ENCODE results near the gene ACTG2.
"Not testable (repeated sequence)": the region's sequence is repeated elsewhere in the genome, so short reads cannot be mapped to it uniquely, and the experiment has no call there.

ACTG2 gene

DNA sequence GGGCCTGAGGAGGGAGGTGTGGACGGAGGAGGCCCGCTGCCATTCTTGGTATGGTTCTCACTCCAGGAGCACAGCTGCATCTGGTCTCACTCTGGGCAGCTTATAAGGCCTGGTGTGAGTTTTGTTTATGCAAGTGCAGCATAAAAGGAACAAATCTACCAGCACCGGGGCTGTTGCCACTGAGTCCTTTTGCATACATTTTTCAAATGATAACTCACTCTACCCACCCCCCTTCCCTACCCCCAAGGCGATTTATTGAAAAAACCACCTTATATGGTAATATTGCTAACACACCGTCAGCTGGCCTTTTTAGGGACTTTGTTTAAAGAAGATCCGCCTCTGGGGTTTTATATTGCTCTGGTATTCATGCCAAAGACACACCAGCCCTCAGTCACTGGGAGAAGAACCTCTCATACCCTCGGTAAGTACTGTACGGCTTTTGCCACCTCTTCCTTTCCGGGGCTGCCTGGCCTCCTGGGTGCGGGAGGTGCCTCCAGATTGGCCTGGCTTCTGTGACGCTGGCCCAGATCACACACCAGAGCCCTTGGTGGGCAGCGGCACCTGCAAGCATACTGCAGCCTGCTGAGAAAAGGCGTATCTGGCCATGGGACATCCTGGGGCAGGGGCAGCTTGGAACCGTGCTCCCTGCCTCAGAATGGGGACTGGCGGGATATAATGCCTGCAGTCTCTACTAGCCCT, at the start of gene ACTG2:
ACTG2 (plus strand) TSS at position 378 of the 699 bp plus-strand sequence. CDS start 8,304 bp downstream, outside the sequence.
- DNase-seq (ENCODE audit: low spot score): no peak

DNA sequence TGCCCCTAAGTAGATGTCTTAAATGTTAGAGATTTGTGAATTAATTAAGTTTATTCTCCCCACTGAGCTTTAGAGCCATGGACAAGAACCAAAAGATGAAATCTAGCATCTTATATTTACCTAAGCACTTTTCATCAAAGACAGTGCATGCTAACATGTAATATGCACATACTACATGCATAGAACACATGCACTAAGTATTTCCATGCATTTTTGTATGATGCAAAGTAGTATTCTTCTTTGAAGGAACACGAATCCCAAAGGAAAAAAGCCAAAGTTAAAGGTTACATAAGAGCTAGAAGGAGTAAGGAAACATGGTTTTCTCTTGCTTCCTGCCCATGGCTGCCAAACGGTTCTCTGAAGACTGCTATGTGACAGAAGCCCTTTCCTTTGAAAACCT, 48.7 kb upstream of the ACTG2 start:
- DNase-seq (ENCODE audit: low spot score): no peak

DNA sequence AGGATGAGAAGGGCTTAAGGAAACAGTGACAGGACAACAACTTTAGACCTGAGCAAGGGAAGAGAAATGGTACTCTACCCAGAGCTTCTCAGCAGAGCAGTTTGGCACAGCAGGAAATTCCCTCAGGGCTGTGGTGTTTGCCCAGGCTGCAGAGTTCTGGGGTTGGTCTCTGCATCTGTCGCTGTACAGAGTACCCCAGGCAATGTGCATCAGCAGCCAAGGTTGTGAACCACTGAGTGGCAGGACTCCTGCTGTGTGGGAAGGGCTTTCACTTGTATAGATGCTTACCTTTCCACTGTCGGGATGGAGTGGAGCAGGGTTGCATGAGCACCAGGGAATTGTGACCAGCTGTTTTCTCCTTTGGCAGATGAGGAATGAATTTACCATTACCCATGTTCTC, 42.8 kb upstream of the ACTG2 start:
- no peak for DNase-seq (ENCODE audit: low spot score)

DNA sequence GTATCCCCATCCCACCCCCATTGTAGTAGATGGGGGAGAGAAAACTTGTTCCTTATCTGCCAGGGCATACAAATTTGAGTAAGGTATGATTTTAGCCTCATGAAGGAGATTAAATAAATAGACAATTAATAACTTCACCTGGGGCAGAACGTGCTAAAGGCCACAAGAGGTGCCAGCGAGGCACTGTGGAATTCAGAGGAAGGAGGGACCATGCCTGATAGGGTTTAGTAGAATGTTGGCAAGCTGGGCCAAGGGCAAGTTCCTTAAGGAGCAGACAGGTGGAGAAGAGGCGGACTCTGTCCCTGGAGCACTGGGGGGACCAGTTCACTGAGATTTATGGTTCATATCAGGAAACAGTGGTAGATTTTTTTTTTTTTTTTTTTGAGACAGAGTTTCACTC, 41.5 kb upstream of the ACTG2 start:
- no peak for DNase-seq (ENCODE audit: low spot score)

DNA sequence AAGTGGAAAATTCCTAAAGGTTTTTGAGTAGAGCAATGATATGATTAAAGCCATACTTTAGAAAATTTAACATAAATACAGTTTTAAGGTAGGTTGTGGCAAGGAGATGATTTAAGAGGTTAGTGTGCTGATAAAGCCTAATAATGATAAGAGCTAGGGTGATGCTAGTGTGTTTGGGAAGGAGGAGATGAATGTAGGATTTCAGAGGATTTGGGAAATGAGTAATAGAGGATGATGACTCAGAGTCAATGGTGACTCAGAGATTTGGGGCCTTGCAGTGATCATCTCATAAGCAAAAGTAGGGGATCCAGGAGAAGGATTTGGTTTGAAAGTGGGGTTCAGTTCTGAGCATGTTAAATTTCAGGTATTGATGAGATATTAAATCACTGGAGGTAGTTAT, 40.8 kb upstream of the ACTG2 start:
- DNase-seq (ENCODE audit: low spot score): no peak

DNA sequence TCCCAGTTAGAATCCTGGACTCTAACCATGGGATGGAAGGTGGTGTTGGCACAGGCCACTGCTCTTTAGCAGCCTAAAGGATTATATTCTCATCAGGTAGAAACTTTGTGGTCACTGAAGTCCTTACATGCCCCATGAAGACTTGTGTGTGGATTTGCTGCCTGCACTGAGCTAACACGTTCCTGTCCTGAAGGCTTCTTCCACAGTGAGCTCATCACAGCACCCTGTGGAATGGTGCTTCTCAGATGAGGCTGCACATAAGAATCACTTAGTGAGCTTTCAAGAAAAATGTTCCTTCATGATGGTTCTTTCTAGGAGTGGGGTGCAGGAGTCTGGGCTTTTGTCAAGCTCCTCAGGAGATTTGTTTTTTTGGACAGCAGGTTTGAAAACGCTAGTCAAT, 37.3 kb upstream of the ACTG2 start:
- DNase-seq (ENCODE audit: low spot score): no peak

DNA sequence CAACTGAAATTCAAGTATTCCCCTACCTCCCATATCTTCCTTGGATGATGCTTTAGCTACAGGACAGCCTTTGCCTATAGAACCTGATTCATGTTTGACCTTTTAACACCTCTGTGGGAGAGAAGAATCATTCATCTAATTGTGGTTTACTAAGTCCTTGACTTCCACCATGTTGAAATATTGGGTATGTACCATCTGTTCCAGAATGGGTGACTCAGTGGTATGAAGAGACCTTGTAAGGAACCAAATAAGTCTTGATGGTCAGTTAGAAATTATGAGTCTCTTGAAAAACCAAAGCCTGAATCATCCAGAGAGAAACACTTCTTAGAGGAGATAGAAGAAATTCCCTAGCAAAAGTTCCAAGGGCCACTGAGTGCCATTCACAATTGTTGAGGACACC, 36.6 kb upstream of the ACTG2 start:
- DNase-seq (ENCODE audit: low spot score): no peak

DNA sequence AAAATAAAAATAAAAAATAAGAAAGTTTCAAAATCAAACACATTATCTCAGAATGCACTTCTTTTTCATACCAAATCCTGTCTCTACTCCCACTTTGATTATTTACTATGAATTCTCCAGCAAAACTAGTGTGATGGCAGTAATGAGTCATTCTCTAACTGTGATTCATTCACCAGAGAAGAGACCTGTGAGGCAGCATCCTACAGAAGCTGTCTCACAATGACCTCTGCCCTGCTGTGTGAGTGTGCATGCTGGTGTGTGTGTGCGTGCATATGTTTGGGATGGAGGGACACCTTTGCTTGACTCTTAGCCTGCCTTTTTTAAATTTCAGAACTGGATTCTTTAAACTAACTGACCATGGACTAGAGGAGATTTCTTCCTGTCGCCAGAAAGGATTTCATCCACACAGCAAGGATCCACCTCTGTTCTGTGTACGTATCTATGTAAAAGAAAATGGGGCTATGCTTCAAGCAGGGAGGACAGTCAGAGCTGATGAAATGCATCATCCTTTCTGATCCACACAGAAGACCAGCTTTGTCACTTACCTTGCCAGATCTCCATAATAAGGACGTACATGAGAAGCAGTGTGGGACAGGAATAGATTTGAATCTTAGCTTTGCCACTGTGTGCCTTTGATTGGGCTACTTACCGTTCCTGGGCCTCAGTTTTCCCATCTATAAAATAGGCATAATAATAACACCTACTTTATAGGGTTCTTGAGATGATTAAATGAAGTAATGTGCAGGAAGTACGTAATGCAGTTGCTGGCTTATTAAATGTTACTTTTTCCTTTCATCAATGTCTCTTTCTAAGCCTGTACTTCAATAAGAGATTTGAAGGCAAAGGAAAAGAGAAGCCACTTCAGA, 32.9 kb upstream of the ACTG2 start:
- DNase-seq (ENCODE audit: low spot score): no peak

DNA sequence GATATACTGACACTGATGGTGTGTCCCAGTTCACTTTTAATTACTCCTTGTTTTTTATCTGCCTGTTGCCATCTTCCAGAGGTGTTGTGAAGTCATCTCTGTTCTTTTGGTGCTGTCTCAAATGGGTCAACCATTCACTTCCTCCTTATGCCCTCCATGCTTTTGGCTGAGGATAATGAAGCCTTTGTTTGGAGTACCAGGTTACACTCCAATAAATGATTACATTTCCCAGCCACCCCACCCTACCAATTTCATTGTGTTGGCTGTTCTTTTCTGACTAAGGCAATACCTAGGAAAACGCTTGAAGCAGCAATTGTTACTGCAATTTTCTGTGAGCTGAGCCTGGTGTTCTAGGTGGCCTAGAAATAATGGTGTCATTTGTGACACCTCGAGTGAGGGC, 29.8 kb upstream of the ACTG2 start:
- no peak for DNase-seq (ENCODE audit: low spot score)

DNA sequence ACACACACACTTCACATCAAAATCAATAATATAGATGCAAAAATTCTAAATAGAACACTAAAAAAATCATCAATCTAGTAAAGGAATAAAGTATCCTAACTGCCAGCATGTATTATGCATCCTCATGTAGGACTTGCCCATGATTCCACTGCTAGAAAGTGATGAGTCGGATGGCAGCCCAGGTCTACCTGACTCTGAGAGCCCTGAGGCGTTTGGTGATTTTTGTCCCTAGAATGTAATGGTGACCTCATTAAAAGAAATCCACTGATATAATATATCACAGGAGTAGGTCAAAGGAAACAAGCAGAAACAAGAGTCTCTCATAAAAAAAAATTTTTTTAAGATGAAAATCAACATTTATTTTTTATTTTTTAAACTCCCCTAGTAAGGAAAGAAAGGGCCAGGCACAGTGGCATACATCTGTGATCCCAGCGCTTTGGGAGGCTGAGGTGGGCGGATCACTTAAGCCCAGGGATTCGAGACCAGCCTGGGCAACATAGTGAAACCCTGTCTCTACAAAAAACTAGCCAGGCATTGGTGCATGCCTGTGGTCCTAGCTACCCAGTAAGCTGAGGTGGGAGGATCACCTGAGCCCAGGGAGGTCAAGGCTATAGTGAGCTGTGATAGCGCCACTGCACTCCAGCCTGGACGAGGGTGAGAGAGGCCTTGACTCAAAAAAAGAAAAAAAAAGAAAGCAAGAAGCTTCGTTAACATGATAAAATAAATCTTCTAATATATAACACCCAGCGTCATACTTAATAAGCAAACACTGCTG, 24.4 kb upstream of the ACTG2 start:
- no peak for DNase-seq (ENCODE audit: low spot score)

DNA sequence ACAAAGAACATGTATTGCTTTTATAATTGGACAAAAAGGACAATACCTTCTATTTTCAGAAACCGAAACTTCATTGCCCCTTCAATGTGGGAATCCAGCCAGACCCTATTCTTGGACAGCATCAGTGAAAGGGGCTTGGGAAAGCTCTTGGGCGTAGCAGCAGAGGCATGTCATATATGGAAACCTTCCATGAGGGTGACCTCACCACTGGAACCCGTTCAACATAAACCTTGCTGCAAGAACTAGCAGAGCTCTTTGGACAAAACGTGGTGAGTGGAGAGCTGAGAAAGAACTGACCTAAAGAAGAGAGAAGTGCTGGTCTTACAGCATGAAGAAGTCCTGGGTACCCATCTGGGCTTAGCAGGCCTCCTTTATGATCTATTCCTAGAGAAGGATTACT, 22.7 kb upstream of the ACTG2 start:
- no peak for DNase-seq (ENCODE audit: low spot score)

DNA sequence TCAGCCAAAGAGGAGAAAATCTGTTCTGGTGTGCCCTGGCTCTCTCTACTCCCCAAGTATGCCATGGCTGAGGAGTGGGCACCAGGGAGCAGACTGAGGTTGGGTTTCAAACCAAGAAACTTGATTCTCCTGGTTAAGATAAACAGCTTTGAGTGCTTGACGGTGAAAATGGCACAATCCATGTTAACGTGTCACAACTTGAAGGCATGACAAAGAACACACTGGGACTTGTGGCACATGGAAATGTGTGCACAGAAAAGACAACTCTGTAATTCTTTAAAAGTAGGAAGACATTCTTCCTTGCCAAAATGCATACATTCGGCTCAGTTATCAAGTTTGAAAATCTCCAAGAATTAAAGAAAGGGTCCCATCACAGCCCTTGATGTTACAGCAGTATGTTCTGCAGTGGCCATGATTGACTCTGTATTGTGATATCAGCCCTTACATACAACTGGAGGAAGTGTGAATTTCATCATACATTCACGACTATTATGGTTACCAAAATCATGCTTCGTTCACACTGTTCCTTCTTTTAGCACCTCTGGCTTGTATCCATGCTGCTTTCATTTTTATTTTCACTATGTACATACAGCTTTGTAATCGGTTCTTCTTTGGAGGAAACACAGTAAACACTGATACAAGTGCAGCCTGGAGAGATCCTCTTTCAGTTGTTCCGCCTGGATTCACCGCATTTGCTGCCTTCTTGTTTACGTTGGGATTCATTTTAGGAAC, 15.6 kb upstream of the ACTG2 start:
- DNase-seq (ENCODE audit: low spot score): no peak

DNA sequence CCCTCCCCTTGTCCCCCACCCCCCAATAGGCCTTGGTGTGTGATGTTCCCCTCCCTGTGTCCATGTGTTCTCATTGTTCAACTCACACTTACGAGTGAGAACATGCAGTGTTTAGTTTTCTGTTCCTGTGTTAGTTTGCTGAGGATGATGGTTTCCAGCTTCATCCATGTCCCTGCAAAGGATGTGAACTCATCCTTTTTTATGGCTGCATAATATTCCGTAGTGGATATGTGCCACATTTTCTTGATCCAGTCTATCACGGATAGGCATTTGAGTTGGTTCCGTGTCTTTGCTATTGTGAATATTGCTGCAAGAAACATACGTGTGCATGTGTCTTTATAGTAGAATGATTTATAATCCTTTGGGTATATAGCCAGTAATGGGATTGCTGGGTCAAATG, 14.8 kb upstream of the ACTG2 start:
- DNase-seq (ENCODE audit: low spot score): not testable (repeated sequence)

DNA sequence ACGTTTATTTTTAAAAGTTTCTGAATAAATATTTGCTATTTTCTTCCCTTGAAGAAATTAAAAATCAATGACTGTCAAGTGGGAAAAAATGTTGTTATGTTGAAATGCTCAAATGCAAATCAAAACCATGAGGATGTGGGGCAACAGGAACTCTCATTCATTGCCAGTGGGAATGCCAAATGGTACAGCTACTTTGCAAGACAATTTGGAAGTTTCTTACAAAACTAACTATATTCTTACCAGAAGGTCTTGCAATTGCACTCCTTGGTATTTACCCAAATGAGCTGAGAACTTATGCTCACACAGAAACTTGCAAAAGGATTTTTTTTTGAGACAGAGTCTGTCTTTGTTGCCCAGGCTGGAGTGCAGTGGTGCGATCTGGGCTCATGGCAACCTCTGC, 7.4 kb upstream of the ACTG2 start:
- no peak for DNase-seq (ENCODE audit: low spot score)

DNA sequence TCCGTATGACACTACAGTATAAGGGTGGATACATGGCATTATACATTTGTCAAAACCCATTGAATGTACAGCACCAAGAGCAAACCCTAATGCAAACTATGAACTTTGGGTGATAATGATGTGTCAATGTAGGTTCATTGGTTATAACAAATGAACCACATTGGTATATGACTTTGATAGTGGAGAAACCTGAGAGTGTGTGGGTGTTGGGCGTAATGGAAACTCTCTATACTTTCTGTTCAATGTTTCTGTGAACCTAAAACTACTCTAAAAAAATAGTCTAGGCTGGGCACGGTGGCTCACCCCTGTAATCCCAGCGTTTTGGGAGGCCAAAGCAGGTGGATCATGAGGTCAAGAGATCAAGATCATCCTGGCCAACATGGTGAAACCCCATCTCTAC, 6.5 kb upstream of the ACTG2 start:
- no peak for DNase-seq (ENCODE audit: low spot score)

DNA sequence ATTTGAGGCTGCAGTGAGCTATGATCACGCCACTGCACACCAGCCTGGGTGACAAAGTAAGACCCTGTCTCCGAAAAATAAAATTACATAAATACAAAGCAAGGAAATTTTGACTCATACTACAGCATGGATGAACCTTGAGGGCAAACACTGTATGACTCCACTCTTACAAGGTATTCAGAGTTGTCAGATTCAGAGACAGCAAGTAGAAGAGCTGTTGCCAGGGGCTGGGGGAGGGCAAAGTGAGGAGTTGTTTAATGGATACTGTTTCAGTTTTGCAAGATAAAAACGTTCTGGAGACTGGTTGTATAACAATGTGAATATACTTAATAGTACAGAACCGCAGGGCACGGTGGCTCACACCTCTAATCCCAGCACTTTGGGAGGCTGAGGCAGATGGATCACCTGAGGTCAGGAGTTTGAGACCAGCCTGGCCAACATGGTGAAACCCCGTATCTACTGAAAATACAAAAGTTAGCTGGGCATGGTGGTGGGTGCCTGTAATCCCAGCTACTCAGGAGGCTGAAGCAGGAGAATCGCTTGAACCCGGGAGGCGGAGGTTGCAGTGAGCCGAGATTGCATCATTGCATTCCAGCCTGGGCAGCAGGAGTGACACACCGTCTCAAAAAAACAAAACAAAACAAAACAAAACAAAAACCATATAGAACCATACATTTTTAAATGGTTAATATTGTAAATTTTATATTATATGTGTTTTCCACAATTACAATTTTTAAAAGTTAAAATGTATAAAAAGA, 5.0 kb upstream of the ACTG2 start:
- DNase-seq (ENCODE audit: low spot score): not testable (repeated sequence)

DNA sequence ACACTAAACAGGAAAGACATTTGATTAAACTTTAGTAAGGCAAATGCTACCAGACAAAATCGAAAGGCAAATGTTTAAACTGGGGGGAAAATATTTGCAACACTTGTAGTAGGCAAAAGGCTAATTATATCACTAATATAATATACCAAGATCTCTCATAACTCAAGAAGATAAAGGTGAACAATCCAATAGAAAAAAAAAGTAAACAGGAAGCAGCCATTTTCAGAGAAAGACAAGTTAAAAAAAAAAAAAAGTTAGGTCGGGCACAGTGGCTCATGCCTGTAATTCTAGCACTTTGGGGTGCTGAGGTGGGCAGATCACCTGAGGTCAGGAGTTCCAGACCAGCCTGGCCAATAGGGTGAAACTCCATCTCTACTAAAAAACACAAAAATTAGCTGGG, 4.4 kb upstream of the ACTG2 start:
- no peak for DNase-seq (ENCODE audit: low spot score)

DNA sequence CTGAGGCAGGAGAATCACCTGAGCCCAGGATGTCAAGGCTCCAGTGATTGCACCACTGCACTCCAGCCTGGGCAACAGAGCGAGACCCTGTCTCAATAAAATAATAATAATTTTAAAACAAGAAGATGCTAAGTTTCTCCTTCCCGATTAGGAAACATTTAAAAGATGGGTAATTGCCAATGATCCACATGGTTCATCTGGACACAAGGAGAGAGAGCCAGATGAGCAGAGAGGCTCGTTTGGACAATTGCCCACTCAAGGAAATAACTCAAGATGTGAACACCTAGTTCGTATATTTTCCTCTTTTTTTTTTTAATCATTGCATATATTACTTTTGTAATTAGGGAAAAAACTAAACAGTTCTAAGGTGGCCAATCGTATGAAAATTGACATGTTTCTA, 3.6 kb upstream of the ACTG2 start:
- no peak for DNase-seq (ENCODE audit: low spot score)

DNA sequence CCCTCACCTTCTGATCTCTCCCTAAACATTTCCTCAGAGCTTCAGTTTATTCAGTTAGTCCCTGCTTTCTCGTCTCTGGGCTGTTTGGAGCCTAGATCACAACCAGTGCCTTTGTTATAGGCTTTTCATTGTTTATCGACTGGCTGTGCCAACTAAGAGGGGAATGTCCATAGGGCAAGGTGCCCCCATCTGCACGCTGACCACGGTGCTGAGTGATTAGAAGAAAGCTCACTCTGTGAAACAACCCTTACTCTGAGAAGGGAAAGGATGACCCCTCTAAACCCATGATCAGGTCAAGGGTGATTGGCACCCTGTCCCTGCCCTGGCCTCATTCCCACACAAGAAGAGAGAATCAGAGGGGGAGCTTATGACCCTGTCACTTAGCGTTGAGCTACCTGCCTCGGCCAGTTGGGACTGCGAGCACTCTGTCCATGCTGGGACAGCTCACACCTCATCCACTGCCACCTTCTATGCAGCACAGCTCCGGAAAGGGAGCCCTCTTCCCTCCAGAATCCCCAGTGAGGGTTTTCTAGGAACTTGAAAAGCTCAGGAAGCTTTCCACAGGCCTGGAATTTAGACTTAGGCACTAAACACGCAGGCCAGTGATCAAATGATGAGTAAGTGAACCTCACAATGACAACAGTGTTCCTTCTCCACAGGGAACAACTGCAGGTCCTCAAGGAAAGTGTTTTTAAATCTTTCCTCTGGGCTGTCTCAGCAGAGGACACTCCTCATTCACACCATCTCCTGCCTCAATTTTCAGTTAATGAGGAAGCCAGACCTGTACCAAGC, 2.3 kb upstream of the ACTG2 start:
- no peak for DNase-seq (ENCODE audit: low spot score)

DNA sequence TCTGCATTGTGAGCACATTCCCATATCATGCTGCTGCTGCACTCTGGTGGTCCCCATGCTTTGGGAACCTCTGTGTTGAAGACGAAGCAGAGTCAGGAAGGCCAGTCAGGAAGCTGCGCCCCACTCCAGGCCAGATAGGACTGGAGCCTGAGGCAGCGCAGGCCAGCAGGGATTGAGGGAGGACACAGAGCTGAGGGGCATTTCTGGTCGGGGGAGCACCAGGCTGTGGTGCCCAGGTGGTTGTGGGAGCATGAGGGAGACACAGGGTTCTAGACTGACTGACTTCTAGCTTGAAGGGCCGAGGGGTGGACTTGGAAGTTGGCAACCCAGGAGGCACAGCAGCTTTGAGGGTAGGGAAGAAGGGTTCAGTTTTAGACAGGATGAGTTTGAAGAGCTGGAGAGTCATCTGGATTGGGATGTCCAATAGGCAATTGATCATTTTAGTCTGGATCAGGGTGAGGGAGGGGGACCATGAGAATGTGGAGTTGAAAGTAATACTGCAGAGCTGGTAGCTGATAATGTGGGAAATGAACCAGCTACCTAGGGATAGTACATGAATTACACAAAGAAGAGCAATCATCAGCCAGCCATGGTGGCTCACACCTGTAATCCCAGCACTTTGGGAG, 1.4 kb upstream of the ACTG2 start:
- no peak for DNase-seq (ENCODE audit: low spot score)

Data from HuH-7 (cell line).